Activated T-cell treated with anti-CD3 and anti-CD28 coated beads, Interleukin-2, amount 50 U/mL, for 24 hours (primary cell): ENCODE data around the gene RSPH1.

ENCODE experiments used
- DNase-seq: peaks from one replicate; pipeline ENCODE4 v3.0.0-alpha.2; 2020
- H3K27ac Mint-ChIP-seq: 2 replicates; pipeline ENCODE4 v1.8.0; 2020; ENCODE audit warnings: mild to moderate bottlenecking, mixed read lengths
- H3K27me3 Mint-ChIP-seq: 2 replicates; pipeline ENCODE4 v1.8.0; 2020; ENCODE audit warnings: mixed read lengths
- H3K36me3 Mint-ChIP-seq: 2 replicates; pipeline ENCODE4 v1.8.0; 2020; ENCODE audit warnings: low read depth, mixed read lengths
- H3K4me1 Mint-ChIP-seq: 2 replicates; pipeline ENCODE4 v1.8.0; 2020; ENCODE audit warnings: low read depth, mixed read lengths
- H3K4me3 Mint-ChIP-seq: 2 replicates; pipeline ENCODE4 v1.8.0; 2020; ENCODE audit warnings: mild to moderate bottlenecking, moderate library complexity, mixed read lengths
- H3K9me3 Mint-ChIP-seq: 2 replicates; pipeline ENCODE4 v1.8.0; 2020; ENCODE audit warnings: mixed read lengths

Gene RSPH1

GRCh38 chr21:42493109-42494060, 2.6 kb downstream of the RSPH1 start:
- Mint-ChIP-seq H3K36me3 (no peaks in the 10 kb centered on the region), H3K27ac (no peak overlapping the region), H3K27me3 (no peaks in the 10 kb centered on the region), H3K4me1 (peaks cover 20% of the 10 kb centered on the region), H3K4me3 (no peak overlapping the region), H3K9me3 (no peaks in the 10 kb centered on the region)
- no peak for DNase-seq

DNA sequence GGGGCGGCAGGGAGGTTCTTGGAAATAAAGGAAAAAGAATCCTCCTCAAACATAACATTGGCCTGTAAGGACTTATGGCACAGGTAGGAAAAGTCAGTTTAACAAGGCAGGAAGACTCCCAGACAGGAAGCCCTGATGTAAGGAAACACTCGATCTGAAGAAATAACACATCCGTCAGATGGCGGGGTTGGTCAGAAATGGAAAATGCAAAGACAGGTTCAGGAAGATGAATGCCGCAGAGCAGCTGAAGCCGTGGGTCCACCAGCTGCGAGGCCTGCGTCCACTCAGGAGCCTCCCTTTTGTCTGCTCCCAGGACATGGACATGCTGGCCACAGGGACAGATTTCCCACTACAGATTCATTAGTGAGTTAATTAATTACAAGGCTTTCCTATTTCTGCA, 3.8 kb downstream of the RSPH1 start:
- peaks cover under 1% of the 10 kb centered on the region for H3K27me3 Mint-ChIP-seq
- no peak for DNase-seq
- no peaks in the 10 kb centered on the region for H3K9me3 Mint-ChIP-seq
- H3K4me3 Mint-ChIP-seq: no peak overlapping the region
- peaks cover 19% of the 10 kb centered on the region for H3K4me1 Mint-ChIP-seq
- H3K36me3 Mint-ChIP-seq: no peaks in the 10 kb centered on the region
- no peak overlapping the region for H3K27ac Mint-ChIP-seq

DNA sequence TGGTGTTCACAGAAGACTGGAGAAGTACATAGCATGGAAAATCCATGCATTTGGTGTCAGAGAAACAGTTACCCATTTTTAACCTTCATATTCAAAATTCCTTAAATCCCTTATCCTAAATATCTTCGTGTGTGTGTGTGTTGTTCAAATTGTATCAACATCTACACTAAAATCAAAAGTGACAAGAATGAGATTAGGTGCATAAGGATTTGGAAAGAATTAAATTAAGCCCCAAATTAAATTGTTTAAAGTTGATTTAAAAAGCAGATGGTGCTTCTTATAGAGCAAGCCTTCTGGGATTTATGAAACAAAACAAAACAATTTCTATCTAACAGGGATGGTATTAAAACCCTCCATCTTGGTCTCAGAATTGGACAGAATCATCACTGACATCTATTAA, 4.7 kb downstream of the RSPH1 start:
- peaks cover 11% of the 10 kb centered on the region for H3K4me1 Mint-ChIP-seq
- peaks cover 4% of the 10 kb centered on the region for H3K27me3 Mint-ChIP-seq
- no peaks in the 10 kb centered on the region for H3K9me3 Mint-ChIP-seq
- no peak overlapping the region for H3K4me3 Mint-ChIP-seq
- H3K36me3 Mint-ChIP-seq: no peaks in the 10 kb centered on the region
- no peak overlapping the region for H3K27ac Mint-ChIP-seq
- no peak for DNase-seq

GRCh38 chr21:42490720-42491119, 5.3 kb downstream of the RSPH1 start:
- DNase-seq: no peak
- no peak overlapping the region for H3K4me3 Mint-ChIP-seq
- H3K9me3 Mint-ChIP-seq: no peaks in the 10 kb centered on the region
- H3K27ac Mint-ChIP-seq: no peak overlapping the region
- H3K36me3 Mint-ChIP-seq: no peaks in the 10 kb centered on the region
- H3K27me3 Mint-ChIP-seq: peaks cover 4% of the 10 kb centered on the region
- H3K4me1 Mint-ChIP-seq: peaks cover 7% of the 10 kb centered on the region

DNA sequence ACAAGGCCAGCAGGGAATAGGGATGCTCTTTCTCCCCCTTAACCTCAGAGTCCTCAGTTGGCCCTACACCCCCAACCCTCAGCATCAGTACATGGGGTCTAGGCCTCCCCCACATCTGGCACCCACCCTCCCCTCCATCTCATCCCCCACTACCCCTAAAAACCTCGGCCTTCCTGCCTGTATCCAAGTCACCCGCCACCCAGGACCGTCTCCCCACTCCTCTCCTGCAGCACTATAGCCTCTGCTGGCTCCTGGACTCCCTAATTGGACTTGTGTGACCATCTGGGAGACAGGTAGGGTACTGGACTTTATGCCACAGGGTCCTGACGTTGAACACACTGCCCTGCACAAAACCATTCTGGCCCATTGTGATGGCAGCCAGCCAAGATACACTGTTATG, 6.0 kb downstream of the RSPH1 start:
- H3K4me3 Mint-ChIP-seq: no peak overlapping the region
- H3K36me3 Mint-ChIP-seq: no peaks in the 10 kb centered on the region
- no peak for DNase-seq
- no peaks in the 10 kb centered on the region for H3K9me3 Mint-ChIP-seq
- H3K27me3 Mint-ChIP-seq: peaks cover 4% of the 10 kb centered on the region
- peaks cover 3% of the 10 kb centered on the region for H3K4me1 Mint-ChIP-seq
- H3K27ac Mint-ChIP-seq: no peak overlapping the region

GRCh38 chr21:42489006-42489563, 6.9 kb downstream of the RSPH1 start:
- Mint-ChIP-seq H3K27me3 (peaks cover 4% of the 10 kb centered on the region), H3K27ac (no peak overlapping the region)

GRCh38 chr21:42486531-42486930, 9.5 kb downstream of the RSPH1 start:
- Mint-ChIP-seq H3K4me1 (no peaks in the 10 kb centered on the region), H3K9me3 (no peaks in the 10 kb centered on the region), H3K36me3 (no peaks in the 10 kb centered on the region), H3K27me3 (peaks cover 4% of the 10 kb centered on the region), H3K27ac (no peak overlapping the region), H3K4me3 (no peak overlapping the region)
- DNase-seq: no peak

More at GRCh38 chr21:42489006-42489563, 6.9 kb downstream of the RSPH1 start:
- H3K36me3 Mint-ChIP-seq: no peaks in the 10 kb centered on the region
- no peak overlapping the region for H3K4me3 Mint-ChIP-seq
- H3K9me3 Mint-ChIP-seq: no peaks in the 10 kb centered on the region
- H3K4me1 Mint-ChIP-seq: peaks cover 3% of the 10 kb centered on the region
- no peak for DNase-seq

GRCh38 chr21:42486072-42486471, 10.0 kb downstream of the RSPH1 start:
- Mint-ChIP-seq H3K4me3 (no peak overlapping the region), H3K27me3 (peaks cover 4% of the 10 kb centered on the region), H3K9me3 (no peaks in the 10 kb centered on the region), H3K36me3 (no peaks in the 10 kb centered on the region), H3K27ac (no peak overlapping the region), H3K4me1 (no peaks in the 10 kb centered on the region)
- no peak for DNase-seq

DNA sequence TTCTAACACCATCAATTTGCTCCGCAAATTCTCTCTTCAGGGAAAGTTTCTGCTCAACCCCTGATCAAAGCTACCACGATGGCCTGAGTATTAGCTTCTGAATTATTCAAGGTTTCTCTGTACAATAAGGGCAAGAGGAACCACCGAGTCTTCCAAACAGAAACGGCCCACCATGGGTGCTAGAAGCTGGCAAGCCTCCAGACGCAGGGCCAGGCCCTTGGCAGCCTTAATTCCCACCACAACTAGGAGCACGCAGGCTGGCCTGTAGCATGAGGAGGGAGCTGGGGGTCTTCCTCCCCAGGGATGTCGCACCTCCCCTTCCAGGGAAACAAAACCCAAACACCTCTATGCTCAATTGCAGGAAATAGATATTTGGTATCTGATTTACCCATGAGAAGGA, 11.1 kb downstream of the RSPH1 start:
- no peak for DNase-seq
- H3K36me3 Mint-ChIP-seq: no peaks in the 10 kb centered on the region
- no peaks in the 10 kb centered on the region for H3K9me3 Mint-ChIP-seq
- H3K27me3 Mint-ChIP-seq: peaks cover 4% of the 10 kb centered on the region
- peaks cover under 1% of the 10 kb centered on the region for H3K4me1 Mint-ChIP-seq
- no peak overlapping the region for H3K4me3 Mint-ChIP-seq
- no peak overlapping the region for H3K27ac Mint-ChIP-seq

- H3K27me3 Mint-ChIP-seq: no peaks in the 10 kb centered on the region
- H3K4me3 Mint-ChIP-seq: no peak overlapping the region
- no peaks in the 10 kb centered on the region for H3K36me3 Mint-ChIP-seq
- H3K4me1 Mint-ChIP-seq: peaks cover 9% of the 10 kb centered on the region
- H3K27ac Mint-ChIP-seq: no peak overlapping the region
- DNase-seq: no peak
- no peaks in the 10 kb centered on the region for H3K9me3 Mint-ChIP-seq
Observed at GRCh38 chr21:42481169-42481568, 14.9 kb downstream of the RSPH1 start.

- no peak overlapping the region for H3K4me3 Mint-ChIP-seq
- no peak for DNase-seq
- H3K4me1 Mint-ChIP-seq: peaks cover 9% of the 10 kb centered on the region
- no peaks in the 10 kb centered on the region for H3K27me3 Mint-ChIP-seq
- no peaks in the 10 kb centered on the region for H3K9me3 Mint-ChIP-seq
- no peaks in the 10 kb centered on the region for H3K36me3 Mint-ChIP-seq
- H3K27ac Mint-ChIP-seq: no peak overlapping the region
Observed at GRCh38 chr21:42480736-42481135, 15.3 kb downstream of the RSPH1 start.

GRCh38 chr21:42479582-42479981, 16.4 kb downstream of the RSPH1 start:
- Mint-ChIP-seq H3K27ac (no peak overlapping the region), H3K4me3 (no peak overlapping the region), H3K27me3 (no peaks in the 10 kb centered on the region), H3K36me3 (no peaks in the 10 kb centered on the region), H3K4me1 (peaks cover 9% of the 10 kb centered on the region), H3K9me3 (no peaks in the 10 kb centered on the region)
- DNase-seq: no peak

DNA sequence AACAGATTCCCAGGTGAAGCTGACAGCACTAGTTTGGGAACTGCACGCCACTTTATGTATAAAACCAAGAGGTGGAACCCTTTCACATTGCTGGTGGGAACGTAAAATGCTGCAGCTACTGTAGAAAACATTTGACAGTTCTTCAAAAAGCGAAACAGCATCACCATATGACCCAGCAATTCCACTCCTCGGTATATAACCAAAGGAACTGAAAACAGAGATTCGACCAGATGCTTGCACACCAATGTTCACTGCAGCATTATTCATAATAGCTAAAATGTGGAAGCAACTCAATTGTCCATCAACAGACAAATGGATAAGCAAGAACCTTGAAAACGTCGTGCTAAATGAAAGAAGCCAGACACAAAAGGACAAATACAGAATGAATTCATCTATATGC, 17.5 kb downstream of the RSPH1 start:
- DNase-seq: no peak
- peaks cover 11% of the 10 kb centered on the region for H3K4me1 Mint-ChIP-seq
- H3K4me3 Mint-ChIP-seq: no peak overlapping the region
- no peak overlapping the region for H3K27ac Mint-ChIP-seq
- H3K9me3 Mint-ChIP-seq: no peaks in the 10 kb centered on the region
- H3K27me3 Mint-ChIP-seq: no peaks in the 10 kb centered on the region
- H3K36me3 Mint-ChIP-seq: no peaks in the 10 kb centered on the region

DNA sequence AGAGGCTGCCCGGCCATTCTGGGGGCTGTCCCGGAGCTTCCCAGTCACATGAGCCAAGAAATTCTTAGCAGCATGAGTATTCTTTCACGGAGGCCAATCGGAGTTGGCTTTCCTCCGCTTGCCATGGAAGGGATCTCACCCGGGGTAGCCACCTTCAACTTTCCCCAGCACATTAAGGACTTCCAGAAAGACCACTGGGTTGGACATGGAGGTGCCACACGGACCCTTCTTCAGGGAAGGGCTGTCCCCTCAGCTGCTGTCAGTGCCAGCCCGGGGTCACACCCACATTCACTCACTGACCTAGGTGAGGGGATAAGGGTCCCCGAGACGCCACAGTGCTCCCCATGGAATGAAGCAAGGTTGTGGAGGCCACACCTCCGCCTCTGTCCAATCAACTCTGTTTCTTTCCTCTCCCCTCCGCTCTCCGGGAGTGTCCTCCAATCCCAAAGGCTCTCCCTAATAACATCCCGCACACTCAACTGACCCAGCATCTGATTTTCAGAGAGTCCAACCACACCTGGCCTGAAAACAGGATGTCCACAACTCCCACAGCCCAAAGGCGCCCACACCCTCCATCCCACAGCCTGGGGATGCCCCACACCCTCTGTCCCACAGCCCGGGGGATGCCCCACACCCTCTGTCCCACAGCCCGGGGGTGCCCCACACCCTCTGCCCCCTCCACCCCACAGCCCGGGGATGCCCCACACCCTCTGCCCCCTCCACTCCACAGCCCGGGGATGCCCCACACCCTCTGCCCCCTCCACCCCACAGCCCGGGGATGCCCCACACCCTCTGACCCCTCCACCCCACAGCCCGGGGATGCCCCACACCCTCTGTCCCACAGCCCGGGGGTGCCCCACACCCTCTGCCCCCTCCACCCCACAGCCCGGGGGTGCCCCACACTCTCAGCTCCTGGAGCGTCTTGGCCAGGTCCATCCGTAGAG, 19.4 kb downstream of the RSPH1 start:
- Mint-ChIP-seq H3K27me3 (no peaks in the 10 kb centered on the region), H3K4me3 (no peak overlapping the region), H3K27ac (no peak overlapping the region), H3K9me3 (no peaks in the 10 kb centered on the region), H3K4me1 (peaks cover 11% of the 10 kb centered on the region), H3K36me3 (no peaks in the 10 kb centered on the region)
- DNase-seq: peak; percentile 13
